ENCODE results near the gene RNU7-1.
A peak's percentile ranks its signal among the peaks of the same experiment; 100 is the strongest.
"Not testable (repeated sequence)": the region's sequence is repeated elsewhere in the genome, so short reads cannot be mapped to it uniquely, and the experiment has no call there.

Gene RNU7-1

DNA sequence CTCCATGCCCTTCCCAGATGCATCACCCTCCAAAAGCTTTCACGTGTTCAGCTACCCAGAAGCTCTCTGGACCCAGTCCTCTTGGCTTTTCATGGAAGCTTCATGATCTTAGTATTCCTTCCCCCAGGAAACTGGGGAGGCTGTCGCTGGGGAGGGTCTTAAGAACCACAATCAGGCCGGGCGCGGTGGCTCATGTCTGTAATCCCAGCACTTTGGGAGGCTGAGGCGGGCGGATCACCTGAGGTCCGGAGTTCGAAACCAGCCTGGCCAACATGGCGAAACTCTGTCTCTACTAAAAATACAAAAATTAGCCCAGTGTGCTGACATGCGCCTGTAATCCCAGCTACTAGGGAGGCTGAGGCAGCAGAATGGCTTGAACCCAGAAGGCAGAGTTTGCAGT, 35.5 kb upstream of the RNU7-1 start:
- not testable (repeated sequence) for H3K4me1 ChIP-seq (ENCODE audit: control insufficient read depth, insufficient read depth, low read length); H3K27ac ChIP-seq (ENCODE audit: low read length); H3K9me3 ChIP-seq (ENCODE audit: control insufficient read depth, insufficient read depth, low read length); H3K36me3 ChIP-seq (ENCODE audit: control insufficient read depth, insufficient read depth, low read length); DNase-seq (ENCODE audit: low read depth, low spot score); H3K27me3 ChIP-seq (ENCODE audit: control insufficient read depth, insufficient read depth, low read length); H3K4me3 ChIP-seq (ENCODE audit: low read length)
- no CpG with 5 or more reads among the region's 11 CpGs for WGBS (ENCODE audit: insufficient coverage, insufficient read length)

GRCh38 chr12:6909421-6910145, 34.0 kb upstream of the RNU7-1 start:
- WGBS (ENCODE audit: insufficient coverage, insufficient read length) = no CpG with 5 or more reads among the region's 4 CpGs
- DNase-seq (ENCODE audit: low read depth, low spot score) = no peak
- no peaks in the 10 kb centered on the region for H3K36me3 ChIP-seq (ENCODE audit: control insufficient read depth, insufficient read depth, low read length)
- H3K9me3 ChIP-seq (ENCODE audit: control insufficient read depth, insufficient read depth, low read length) = no peaks in the 10 kb centered on the region
- no peak overlapping the region for H3K4me3 ChIP-seq (ENCODE audit: low read length)
- H3K4me1 ChIP-seq (ENCODE audit: control insufficient read depth, insufficient read depth, low read length) = peaks cover 5% of the 10 kb centered on the region
- H3K27ac ChIP-seq (ENCODE audit: low read length) = no peak overlapping the region
- H3K27me3 ChIP-seq (ENCODE audit: control insufficient read depth, insufficient read depth, low read length) = no peaks in the 10 kb centered on the region

GRCh38 chr12:6912164-6912935, 31.3 kb upstream of the RNU7-1 start:
- Histone ChIP-seq H3K36me3 (ENCODE audit: control insufficient read depth, insufficient read depth, low read length) (peaks cover 11% of the 10 kb centered on the region), H3K4me1 (ENCODE audit: control insufficient read depth, insufficient read depth, low read length) (peaks cover 5% of the 10 kb centered on the region; the same call in 1 of the 2 replicates), H3K4me3 (ENCODE audit: low read length) (no peak overlapping the region), H3K9me3 (ENCODE audit: control insufficient read depth, insufficient read depth, low read length) (no peaks in the 10 kb centered on the region), H3K27me3 (ENCODE audit: control insufficient read depth, insufficient read depth, low read length) (no peaks in the 10 kb centered on the region), H3K27ac (ENCODE audit: low read length) (no peak overlapping the region)
- no CpG with 5 or more reads among the region's 15 CpGs for WGBS (ENCODE audit: insufficient coverage, insufficient read length)
- DNase-seq (ENCODE audit: low read depth, low spot score) = no peak

DNA sequence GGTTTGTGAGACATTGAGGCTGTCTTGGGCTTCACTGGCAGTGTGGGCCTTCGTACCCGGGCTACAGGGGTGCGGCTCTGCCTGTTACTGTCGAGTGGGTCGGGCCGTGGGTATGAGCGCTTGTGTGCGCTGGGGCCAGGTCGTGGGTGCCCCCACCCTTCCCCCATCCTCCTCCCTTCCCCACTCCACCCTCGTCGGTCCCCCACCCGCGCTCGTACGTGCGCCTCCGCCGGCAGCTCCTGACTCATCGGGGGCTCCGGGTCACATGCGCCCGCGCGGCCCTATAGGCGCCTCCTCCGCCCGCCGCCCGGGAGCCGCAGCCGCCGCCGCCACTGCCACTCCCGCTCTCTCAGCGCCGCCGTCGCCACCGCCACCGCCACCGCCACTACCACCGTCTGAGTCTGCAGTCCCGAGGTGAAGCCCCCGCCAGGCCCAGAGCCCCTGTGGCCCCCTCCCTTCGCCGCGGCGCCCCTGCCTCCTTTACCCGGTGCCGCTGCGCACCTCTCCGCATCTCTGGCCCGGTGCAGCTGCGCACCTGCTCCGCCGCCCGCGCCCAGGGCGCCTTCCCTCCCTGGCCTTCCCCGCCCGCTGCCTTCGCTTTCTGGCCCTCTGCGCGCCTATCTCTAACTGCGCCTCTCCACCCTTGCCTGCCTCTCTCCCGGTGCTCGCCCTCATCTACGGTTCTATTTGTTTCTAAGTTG, 29.2 kb upstream of the RNU7-1 start, which contains the start of gene ENO2:
TSS of gene ENO2 (plus strand) at position 335 of the 701 bp plus-strand sequence. CDS start 1,253 bp downstream, outside the sequence.
- no CpG with 5 or more reads among the region's 68 CpGs for WGBS (ENCODE audit: insufficient coverage, insufficient read length)
- H3K9me3 ChIP-seq (ENCODE audit: control insufficient read depth, insufficient read depth, low read length) = no peaks in the 10 kb centered on the region
- no peaks in the 10 kb centered on the region for H3K27me3 ChIP-seq (ENCODE audit: control insufficient read depth, insufficient read depth, low read length)
- H3K27ac ChIP-seq (ENCODE audit: low read length) = no peak within 1 kb of the TSS
- H3K36me3 ChIP-seq (ENCODE audit: control insufficient read depth, insufficient read depth, low read length) = peaks cover 13% of the 10 kb centered on the region
- no peak for DNase-seq (ENCODE audit: low read depth, low spot score)
- peaks cover 5% of the 10 kb centered on the region; the same call in 1 of the 2 replicates for H3K4me1 ChIP-seq (ENCODE audit: control insufficient read depth, insufficient read depth, low read length)
- H3K4me3 ChIP-seq (ENCODE audit: low read length) = peak within 1 kb of the TSS; percentile 89

- Histone ChIP-seq H3K27me3 (ENCODE audit: control insufficient read depth, insufficient read depth, low read length) (no peaks in the 10 kb centered on the region), H3K4me1 (ENCODE audit: control insufficient read depth, insufficient read depth, low read length) (peaks cover 5% of the 10 kb centered on the region; the same call in 1 of the 2 replicates), H3K4me3 (ENCODE audit: low read length) (peak overlapping the region; percentile 89), H3K27ac (ENCODE audit: low read length) (no peak overlapping the region), H3K36me3 (ENCODE audit: control insufficient read depth, insufficient read depth, low read length) (peaks cover 13% of the 10 kb centered on the region), H3K9me3 (ENCODE audit: control insufficient read depth, insufficient read depth, low read length) (no peaks in the 10 kb centered on the region)
- no peak for DNase-seq (ENCODE audit: low read depth, low spot score)
- WGBS (ENCODE audit: insufficient coverage, insufficient read length) = no CpG with 5 or more reads among the region's 29 CpGs
Observed at GRCh38 chr12:6914947-6915788, 28.4 kb upstream of the RNU7-1 start.

DNA sequence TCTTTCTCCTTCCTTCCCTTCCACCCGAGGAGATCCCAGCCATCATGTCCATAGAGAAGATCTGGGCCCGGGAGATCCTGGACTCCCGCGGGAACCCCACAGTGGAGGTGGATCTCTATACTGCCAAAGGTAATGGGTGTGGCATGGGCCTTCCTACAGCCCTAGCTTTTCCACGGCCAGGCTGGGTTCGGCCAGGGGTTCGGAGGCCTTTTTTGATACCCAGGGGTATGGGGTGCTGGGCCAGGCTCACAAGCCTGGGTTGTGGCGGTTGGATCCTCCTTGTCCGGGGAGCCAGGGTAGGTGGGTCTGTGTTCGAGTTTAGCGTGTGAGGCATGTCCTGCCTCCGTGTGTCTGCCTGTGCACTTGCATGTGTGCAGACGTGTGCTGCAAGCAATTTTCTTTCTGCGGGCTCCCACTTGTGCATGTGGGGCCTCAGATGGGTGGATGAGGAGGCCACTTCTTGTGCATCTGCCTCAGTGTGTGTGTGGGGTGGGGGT, 27.8 kb upstream of the RNU7-1 start:
- Histone ChIP-seq H3K4me1 (ENCODE audit: control insufficient read depth, insufficient read depth, low read length) (peaks cover 5% of the 10 kb centered on the region; the same call in 1 of the 2 replicates), H3K27ac (ENCODE audit: low read length) (no peak overlapping the region), H3K36me3 (ENCODE audit: control insufficient read depth, insufficient read depth, low read length) (peaks cover 13% of the 10 kb centered on the region), H3K27me3 (ENCODE audit: control insufficient read depth, insufficient read depth, low read length) (no peaks in the 10 kb centered on the region), H3K4me3 (ENCODE audit: low read length) (no peak overlapping the region), H3K9me3 (ENCODE audit: control insufficient read depth, insufficient read depth, low read length) (no peaks in the 10 kb centered on the region)
- WGBS (ENCODE audit: insufficient coverage, insufficient read length) = no CpG with 5 or more reads among the region's 14 CpGs
- DNase-seq (ENCODE audit: low read depth, low spot score) = no peak

- no CpG with 5 or more reads among the region's 11 CpGs for WGBS (ENCODE audit: insufficient coverage, insufficient read length)
- no peak overlapping the region for H3K4me3 ChIP-seq (ENCODE audit: low read length)
- DNase-seq (ENCODE audit: low read depth, low spot score) = no peak
Observed at GRCh38 chr12:6916426-6917200, 27.0 kb upstream of the RNU7-1 start.

DNA sequence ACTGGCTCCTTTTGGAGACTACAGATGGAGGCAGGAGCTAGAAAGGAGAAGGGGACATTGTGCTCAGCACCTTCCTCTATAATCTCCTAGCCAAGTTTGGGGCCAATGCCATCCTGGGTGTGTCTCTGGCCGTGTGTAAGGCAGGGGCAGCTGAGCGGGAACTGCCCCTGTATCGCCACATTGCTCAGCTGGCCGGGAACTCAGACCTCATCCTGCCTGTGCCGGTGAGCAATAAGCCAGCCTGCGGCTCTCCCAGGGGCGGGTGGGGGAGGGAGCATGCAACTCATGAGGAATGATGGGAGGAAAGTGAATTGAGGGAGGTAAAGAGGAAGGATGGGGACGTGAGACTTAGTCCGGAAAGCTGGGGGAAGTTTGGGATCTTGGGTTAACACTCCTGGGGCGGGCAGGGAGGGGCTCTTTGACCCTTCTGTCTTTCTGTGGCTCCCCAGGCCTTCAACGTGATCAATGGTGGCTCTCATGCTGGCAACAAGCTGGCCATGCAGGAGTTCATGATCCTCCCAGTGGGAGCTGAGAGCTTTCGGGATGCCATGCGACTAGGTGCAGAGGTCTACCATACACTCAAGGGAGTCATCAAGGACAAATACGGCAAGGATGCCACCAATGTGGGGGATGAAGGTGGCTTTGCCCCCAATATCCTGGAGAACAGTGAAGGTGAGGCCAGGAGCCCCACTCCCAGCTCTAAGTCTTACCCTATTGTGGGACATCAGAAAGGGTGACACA, 26.0 kb upstream of the RNU7-1 start:
- Histone ChIP-seq H3K9me3 (ENCODE audit: control insufficient read depth, insufficient read depth, low read length) (no peaks in the 10 kb centered on the region), H3K4me1 (ENCODE audit: control insufficient read depth, insufficient read depth, low read length) (peaks cover 5% of the 10 kb centered on the region; the same call in 1 of the 2 replicates), H3K4me3 (ENCODE audit: low read length) (no peak overlapping the region), H3K27me3 (ENCODE audit: control insufficient read depth, insufficient read depth, low read length) (no peaks in the 10 kb centered on the region), H3K36me3 (ENCODE audit: control insufficient read depth, insufficient read depth, low read length) (peaks cover 20% of the 10 kb centered on the region), H3K27ac (ENCODE audit: low read length) (no peak overlapping the region)
- WGBS (ENCODE audit: insufficient coverage, insufficient read length) = 100% methylated on average over 2 of the region's 14 CpGs
- DNase-seq (ENCODE audit: low read depth, low spot score) = no peak

More at GRCh38 chr12:6916426-6917200, 27.0 kb upstream of the RNU7-1 start:
- Histone ChIP-seq H3K27ac (ENCODE audit: low read length) (no peak overlapping the region), H3K9me3 (ENCODE audit: control insufficient read depth, insufficient read depth, low read length) (no peaks in the 10 kb centered on the region), H3K27me3 (ENCODE audit: control insufficient read depth, insufficient read depth, low read length) (no peaks in the 10 kb centered on the region), H3K36me3 (ENCODE audit: control insufficient read depth, insufficient read depth, low read length) (peaks cover 16% of the 10 kb centered on the region), H3K4me1 (ENCODE audit: control insufficient read depth, insufficient read depth, low read length) (peaks cover 5% of the 10 kb centered on the region; the same call in 1 of the 2 replicates)

DNA sequence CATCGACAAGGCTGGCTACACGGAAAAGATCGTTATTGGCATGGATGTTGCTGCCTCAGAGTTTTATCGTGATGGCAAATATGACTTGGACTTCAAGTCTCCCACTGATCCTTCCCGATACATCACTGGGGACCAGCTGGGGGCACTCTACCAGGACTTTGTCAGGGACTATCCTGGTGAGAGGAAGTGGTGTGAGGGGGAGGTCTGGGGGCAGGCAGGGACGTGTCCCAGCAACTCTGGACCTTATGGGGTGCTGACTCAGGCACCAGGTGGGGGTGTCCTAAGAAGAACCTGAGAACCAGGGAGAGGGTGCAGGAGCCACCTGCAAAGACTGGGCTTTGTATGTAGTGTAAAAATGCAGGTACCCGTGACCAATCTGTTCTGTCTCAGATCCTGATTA, 24.0 kb upstream of the RNU7-1 start:
- Histone ChIP-seq H3K27me3 (ENCODE audit: control insufficient read depth, insufficient read depth, low read length) (no peaks in the 10 kb centered on the region), H3K4me3 (ENCODE audit: low read length) (no peak overlapping the region), H3K36me3 (ENCODE audit: control insufficient read depth, insufficient read depth, low read length) (peaks cover 20% of the 10 kb centered on the region), H3K9me3 (ENCODE audit: control insufficient read depth, insufficient read depth, low read length) (no peaks in the 10 kb centered on the region), H3K4me1 (ENCODE audit: control insufficient read depth, insufficient read depth, low read length) (0 out of 2 replicates have a peak, but pooled peaks cover 1% of the 10 kb centered on the region), H3K27ac (ENCODE audit: low read length) (no peak overlapping the region)
- no CpG with 5 or more reads among the region's 7 CpGs for WGBS (ENCODE audit: insufficient coverage, insufficient read length)
- no peak for DNase-seq (ENCODE audit: low read depth, low spot score)
